HL-60 (cell line): Measurements from ENCODE around the gene DIS3L2.

Experiments used
- CTCF ChIP-seq: IDR thresholded peaks from one replicate; pipeline ENCODE4 v1.5.1; 2011; ENCODE audit warnings: low read length, control low read depth, inconsistent platforms; ENCODE audit not compliant: insufficient read depth
- GABPA ChIP-seq: IDR thresholded peaks from 2 replicates; pipeline ENCODE4 v1.6.1; 2012; ENCODE audit warnings: low read depth

DNA sequence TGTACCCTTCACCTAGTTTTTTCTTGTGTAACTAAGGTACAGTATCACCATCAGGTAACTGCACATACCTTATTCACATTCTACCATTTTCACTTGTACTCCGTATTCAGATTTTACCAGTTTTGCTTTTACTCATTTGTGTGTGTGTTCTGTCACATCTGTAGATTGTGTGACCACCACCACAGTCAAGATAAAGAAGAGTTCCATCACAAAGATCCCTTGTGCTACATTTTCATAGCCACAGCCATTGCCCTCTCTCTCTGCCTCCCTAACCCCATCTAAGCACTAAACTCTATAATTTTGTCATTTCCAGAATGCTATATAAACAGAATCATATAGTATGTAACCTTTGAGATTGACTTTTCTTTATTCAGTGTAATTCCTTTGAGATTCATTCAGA lies 23.5 kb downstream of the DIS3L2 start:
- TF ChIP-seq CTCF (no peak), GABPA (no peak)
